ENCODE measurements around the gene WDR19.
"Not testable (repeated sequence)": the region's sequence is repeated elsewhere in the genome, so short reads cannot be mapped to it uniquely, and the experiment has no call there.

Gene WDR19

GRCh38 chr4:39181905-39182638 lies at the start of gene WDR19:
Gene WDR19, plus strand, starts transcription at chr4:39182529. Its CDS starts 29 bp downstream, at chr4:39182558.
- peak; percentile 92 for DNase-seq

GRCh38 chr4:39133623-39134022 lies 48.7 kb upstream of the WDR19 start:
- no peak for DNase-seq

- DNase-seq = no peak
Measured at GRCh38 chr4:39134683-39135306, 47.5 kb upstream of the WDR19 start.

- DNase-seq = not testable (repeated sequence)
Measured at GRCh38 chr4:39138227-39138626, 44.1 kb upstream of the WDR19 start.

DNA sequence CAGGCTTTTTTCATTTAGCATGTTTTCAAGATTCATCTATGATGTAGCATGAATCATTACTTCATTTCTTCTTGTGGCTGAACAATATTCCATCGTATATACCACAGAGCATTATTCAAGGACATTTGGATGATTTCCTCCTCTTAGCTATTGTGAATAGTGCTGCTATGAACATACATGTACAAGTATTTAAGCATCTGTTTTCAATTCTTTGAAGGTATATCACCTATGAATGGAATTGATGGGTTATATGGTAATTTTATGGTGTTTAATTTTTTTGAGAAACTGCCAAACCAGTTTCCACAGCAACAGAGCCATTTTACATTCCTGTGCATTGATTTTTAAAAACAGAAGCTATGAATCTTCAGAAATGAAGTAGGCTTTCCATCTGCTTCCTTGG lies 36.1 kb upstream of the WDR19 start:
- DNase-seq = no peak

- no peak for DNase-seq
Measured at GRCh38 chr4:39154009-39154408, 28.3 kb upstream of the WDR19 start.

DNA sequence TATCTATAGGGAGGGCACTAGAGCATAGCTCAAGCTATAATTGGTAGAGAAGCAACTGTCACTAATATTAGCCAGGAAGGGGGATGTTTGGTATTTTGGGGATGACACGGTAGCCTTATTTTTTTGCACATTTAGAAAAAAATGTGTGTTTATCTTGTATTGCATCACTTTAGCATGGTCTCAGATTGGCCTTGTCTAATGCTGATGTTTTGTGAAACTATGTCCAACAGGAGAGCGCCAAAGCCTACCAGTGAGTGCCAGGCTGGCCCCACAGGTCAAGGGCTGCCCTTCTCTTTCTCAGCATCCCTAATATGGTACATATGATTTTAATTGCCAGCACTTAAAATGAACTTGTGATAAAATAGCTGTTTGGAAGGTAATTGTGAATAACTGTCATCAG lies 24.8 kb upstream of the WDR19 start:
- no peak for DNase-seq

GRCh38 chr4:39166177-39166576 lies 16.2 kb upstream of the WDR19 start:
- no peak for DNase-seq

- DNase-seq = no peak
Measured at GRCh38 chr4:39166669-39167068, 15.7 kb upstream of the WDR19 start.

DNA sequence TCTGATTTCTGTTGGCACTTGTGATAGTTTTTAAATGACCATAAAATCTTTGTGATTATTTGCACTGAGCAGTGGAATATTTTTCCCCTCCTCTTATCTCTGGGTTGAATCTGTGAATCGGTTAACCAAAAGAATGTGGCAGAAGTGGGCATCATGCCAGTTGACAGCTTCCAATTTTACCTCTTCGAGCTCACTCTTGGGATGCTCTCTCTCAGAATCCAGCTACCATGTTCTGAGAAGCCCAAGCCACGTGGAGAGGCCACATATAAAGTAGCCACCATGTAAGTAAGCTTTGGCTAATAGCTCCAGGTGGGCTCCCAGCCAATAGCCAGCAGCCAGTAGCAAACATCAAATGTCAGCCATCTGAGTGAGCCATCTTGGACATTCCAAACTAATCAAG lies 12.9 kb upstream of the WDR19 start:
- no peak for DNase-seq

DNA sequence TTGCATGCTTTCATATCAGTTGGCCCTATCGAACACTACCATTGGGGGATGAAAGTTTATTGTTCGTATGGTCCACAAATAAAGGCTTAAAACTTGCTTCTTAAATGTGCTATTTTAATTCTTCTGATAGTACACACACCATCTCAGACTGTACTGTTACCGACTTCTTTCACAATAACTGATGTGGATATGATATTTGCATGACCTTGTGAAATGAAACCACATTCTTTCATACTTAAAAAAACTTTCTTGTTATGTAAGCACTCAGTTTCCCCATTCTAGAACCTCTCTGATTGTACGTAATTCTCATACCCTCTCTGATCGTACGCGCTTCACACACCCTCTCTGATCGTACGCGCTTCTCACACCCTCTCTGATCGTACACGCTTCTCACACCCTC lies 12.0 kb upstream of the WDR19 start:
- DNase-seq = no peak

DNA sequence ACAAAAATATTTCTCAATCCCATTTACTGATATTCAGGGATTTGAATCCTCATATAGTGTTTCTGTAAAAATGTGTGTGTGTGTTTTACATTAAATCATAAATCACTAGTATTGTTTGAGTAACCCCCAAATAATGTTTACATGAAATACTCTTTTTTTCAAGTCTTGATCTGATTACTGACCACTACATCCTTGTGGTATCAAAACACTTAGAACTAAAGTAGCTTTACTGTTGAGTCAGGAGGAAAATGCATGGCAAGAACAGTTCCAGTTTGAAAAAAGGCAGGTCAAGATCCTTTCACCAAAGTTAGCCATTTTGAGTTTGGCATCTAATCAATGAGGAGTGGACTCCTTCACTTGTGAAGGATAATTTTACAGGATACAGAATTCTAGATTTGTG lies 3.6 kb upstream of the WDR19 start:
- DNase-seq = no peak

DNA sequence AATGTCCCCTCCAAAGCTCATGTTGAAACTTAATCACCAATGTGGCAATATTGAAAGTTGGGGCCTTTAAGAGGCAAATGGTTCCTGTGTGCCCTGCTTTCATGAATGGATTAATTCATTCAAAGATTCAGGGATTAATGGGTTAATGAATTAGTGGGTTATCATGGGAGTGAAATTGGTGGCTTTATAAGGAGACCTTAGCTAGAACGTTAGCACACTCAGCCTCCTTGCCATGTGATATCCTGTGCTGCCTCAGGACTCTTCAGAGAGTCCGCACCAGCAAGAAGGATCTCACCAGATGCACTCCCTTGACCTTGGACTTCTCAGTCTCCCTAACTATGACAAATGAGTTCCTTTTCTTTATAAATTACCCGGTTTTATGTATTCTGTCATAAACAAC lies 2.6 kb upstream of the WDR19 start:
- DNase-seq = no peak

DNA sequence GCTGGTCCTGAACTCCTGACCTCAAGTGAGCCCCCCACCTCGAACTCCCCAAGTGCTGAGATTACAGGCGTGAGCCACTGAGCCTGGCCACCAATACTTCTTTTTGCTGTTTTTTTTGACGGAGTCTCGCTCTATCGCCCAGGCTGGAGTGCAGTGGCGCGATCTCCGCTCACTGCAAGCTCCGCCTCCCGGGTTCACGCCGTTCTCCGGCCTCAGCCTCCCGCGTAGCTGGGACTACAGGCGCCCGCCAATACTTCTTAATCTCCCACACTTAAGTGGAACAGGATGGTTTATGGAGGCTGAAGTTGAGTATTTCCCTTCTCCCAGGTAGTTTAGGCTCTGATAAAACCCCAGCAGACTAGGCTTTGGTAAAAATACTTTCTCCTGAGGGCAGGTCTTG lies 1.7 kb upstream of the WDR19 start:
- DNase-seq = not testable (repeated sequence)

DNA sequence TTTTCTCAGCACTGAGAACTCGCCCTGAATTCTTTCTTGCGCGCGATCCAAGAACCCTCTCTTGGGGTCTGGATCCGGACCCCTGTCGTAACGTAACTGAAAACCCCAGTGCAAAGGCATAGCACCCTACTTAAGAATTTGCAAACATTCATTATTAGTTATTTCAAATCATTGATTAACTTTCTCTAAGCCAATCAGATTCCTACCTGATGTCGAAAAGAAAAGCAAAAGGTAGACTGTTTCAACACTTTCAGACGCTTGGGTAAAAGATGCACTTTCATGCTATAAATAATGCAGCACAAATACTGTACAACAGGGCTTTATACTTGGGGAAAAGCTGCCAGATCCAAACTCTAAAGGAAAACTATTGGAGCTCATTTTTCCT lies 817 bp upstream of the WDR19 start:
- no peak for DNase-seq

DNA sequence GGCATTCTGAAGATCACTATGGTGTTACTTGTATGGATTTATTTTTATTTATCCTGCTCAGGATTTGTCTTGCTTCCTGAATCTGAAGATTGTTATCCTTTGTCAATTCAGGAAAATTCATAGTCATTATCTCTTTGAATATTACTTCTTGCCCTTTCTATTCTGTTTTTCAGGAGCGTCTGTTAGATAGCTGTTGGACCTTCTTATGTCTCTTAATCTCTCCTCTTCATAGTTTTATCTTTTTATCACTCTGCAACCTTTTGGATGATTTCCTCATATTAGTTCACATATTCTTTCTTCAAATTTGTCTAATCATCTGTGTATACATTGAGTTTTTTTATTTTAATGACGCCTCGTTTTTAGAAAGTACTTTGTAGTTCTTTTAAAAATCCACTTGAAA lies 19.6 kb downstream of the WDR19 start:
- DNase-seq = no peak

GRCh38 chr4:39204543-39204942 lies 22.2 kb downstream of the WDR19 start:
- DNase-seq = no peak

DNA sequence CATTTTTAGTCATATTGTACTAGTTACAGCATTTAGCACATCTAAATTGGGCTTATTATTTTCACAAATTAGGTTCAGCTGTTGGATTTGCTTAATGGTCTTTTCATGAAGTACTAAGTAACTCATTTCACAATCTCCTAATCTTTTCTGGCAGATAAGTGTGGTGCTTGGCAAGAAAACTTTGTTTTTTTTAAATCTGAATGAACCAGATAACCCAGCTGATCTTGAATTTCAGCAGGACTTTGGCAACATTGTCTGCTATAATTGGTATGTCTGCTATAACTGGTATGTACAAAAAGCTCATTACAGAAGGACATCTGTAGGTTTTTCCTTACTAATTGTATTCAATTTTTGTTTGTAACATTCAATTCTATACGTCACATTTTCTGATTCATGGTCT lies 22.7 kb downstream of the WDR19 start:
- DNase-seq = no peak

- DNase-seq = no peak
Measured at GRCh38 chr4:39205476-39205875, 23.1 kb downstream of the WDR19 start.

- no peak for DNase-seq
Measured at GRCh38 chr4:39227906-39228305, 45.6 kb downstream of the WDR19 start.

GRCh38 chr4:39228377-39228776 lies 46.0 kb downstream of the WDR19 start:
- DNase-seq = no peak

DNA sequence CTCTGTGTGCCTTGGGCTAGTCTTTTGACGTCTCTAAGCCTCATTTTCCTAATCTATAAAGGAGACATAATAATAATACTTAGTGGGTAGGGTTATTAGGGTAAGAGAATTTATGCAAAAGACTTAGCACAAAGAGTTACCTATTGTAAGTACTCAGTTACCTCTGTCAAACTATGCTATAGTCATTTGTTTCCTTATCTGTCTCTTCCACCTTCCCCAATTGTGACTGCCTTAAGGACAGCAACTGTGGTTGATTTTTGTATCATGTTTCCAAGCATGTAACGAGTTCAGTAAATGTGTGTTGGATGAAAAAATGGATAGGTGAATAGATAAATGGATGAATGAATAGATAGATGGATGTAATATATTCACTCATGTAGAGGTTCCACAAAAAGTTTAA lies 48.1 kb downstream of the WDR19 start:
- DNase-seq = no peak

- DNase-seq = no peak
Measured at GRCh38 chr4:39231660-39232059, 49.3 kb downstream of the WDR19 start.

- no peak for DNase-seq
Measured at GRCh38 chr4:39232100-39232499, 49.8 kb downstream of the WDR19 start.

GRCh38 chr4:39233114-39233513 lies 50.8 kb downstream of the WDR19 start:
- no peak for DNase-seq

Measured in cortex of kidney (tissue), 1 donor.